Uterus (tissue), 2 donors: ENCODE measurements around the gene BABAM2.

ENCODE experiments used
- POLR2A ChIP-seq, 2 donors: fragments of 450-650 bp; IDR thresholded peaks; one replicate each; pipeline ENCODE4 v1.6.1; 2016; ENCODE audit warnings: antibody characterized with exemption in 2 of 2, mild to moderate bottlenecking in 1 of 2, moderate library complexity in 1 of 2
- TF ChIP-seq, protein P1 (sequence below), 4 experiments: fragments of 200-600 bp in 2 of 4; fragments of 450-650 bp in 2 of 4; sonication (generic) in 2 of 4; IDR thresholded peaks; one replicate each; pipeline ENCODE4 v1.5.1; 2016 to 2019; ENCODE audit warnings: antibody characterized with exemption in 4 of 4, mild to moderate bottlenecking in 2 of 4, moderate library complexity in 1 of 4

DNA sequence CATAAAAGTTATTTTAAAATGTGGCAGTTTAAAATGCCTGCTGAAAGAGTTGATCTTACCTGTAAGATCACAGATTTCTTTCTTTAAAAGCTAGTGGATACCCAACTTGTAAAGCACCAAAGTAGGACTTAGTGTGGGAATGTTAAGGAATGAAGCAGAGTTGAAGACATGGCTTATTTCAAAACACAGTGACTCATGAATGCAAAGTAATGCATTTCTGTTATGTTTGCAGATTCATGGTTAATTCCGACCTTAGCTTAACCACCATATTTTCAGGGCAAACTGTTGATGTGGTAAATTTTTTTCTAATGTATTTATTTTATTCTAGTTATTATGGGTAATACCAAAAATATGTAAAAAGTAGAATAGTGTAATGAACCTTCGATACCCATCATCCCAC, 295.4 kb downstream of the BABAM2 start:
- TF ChIP-seq, protein P1, sequence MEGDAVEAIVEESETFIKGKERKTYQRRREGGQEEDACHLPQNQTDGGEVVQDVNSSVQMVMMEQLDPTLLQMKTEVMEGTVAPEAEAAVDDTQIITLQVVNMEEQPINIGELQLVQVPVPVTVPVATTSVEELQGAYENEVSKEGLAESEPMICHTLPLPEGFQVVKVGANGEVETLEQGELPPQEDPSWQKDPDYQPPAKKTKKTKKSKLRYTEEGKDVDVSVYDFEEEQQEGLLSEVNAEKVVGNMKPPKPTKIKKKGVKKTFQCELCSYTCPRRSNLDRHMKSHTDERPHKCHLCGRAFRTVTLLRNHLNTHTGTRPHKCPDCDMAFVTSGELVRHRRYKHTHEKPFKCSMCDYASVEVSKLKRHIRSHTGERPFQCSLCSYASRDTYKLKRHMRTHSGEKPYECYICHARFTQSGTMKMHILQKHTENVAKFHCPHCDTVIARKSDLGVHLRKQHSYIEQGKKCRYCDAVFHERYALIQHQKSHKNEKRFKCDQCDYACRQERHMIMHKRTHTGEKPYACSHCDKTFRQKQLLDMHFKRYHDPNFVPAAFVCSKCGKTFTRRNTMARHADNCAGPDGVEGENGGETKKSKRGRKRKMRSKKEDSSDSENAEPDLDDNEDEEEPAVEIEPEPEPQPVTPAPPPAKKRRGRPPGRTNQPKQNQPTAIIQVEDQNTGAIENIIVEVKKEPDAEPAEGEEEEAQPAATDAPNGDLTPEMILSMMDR (IDR thresholded peaks at IDR 0.05) = no peak
- no peak for TF ChIP-seq POLR2A (IDR thresholded peaks at IDR 0.05)
